ENCODE measurements around the gene FTO. TPM values are rescaled to one million over a fixed set of nuclear protein-coding genes. Genes with fewer than 3 reads are reported as not detected.

The FTO gene
- total RNA-seq, 4 donors from 2014 or later: 29.0 to 64.1 (median 48.1) TPM

GRCh38 chr16:54201200-54201599, 497.2 kb downstream of the FTO start:
- Histone ChIP-seq H3K36me3 (no peaks in the 10 kb centered on the region), H3K27me3 (peaks cover 0 to 31% (median 0%) of the 10 kb centered on the region in 4 donors), H3K4me1 (no peaks in the 10 kb centered on the region), H3K9me3 (no peaks in the 10 kb centered on the region), H3K27ac (no peak overlapping the region), H3K4me3 (no peak overlapping the region)
- no peak for DNase-seq
- TF ChIP-seq CTCF (IDR thresholded peaks at IDR 0.05): no peak
- 90 to 93% methylated on average over 4 of the region's 4 CpGs for WGBS, 2 donors
- intact Hi-C loops (cut with DNase I): no loop called here

Small RNA genes within 50 kb of the gene (small RNA-seq; reads per million reads assigned to genes)
- 0 reads per million in 4 donors for gene AC007347.2

Other genes with a start within 250 kb of the FTO start
- gene AKTIP, start 200.9 kb upstream of the FTO start, total RNA-seq: 10 to 100 TPM; 34.3 to 46.8 (median 39.4) TPM
- gene RPGRIP1L, start 297 bp upstream of the FTO start, total RNA-seq: 1 to 10 TPM; 1.2 to 3.9 (median 3.7) TPM

Measured in esophagus squamous epithelium (tissue), 5 donors.